Measurements from ENCODE around the gene WFDC11.

WFDC11 gene

DNA sequence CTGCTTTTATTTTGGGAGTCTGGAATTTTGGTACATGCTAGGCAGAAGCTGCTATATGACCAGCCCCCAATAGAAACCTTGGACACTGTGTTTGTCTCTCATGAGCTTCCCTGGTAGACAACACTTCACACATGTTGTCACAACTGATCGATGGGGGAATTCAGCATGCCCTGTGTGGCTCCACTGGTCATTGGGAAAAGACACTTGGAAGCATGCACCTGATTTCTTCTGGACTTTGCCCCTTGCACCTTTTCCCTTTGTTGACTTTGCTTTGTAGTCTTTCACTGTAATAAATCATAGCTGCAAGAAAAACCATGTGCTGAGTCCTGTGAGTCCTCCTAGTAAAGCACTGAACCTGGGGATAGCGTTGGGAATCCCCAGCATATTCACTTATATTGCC lies 48.4 kb downstream of the WFDC11 start:
- no peak for DNase-seq

DNA sequence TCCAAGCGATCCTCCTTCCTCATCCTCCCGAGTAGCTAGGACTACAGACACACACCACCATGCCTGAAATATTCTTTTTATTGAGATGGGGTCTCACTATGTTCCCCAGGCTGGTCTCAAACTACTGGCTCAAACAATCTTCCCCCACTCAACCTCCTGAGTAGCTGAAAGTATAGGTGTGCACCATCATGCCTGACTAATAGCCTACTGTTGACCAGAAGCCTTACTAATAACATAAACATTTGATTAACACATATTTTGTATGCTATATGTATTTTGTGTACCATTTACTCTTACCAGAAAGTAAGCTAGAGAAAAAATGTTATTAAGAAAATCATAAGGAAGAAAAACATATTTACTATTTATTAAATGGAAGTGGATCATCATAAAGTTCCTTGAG lies 52.4 kb downstream of the WFDC11 start:
- DNase-seq = no peak

DNA sequence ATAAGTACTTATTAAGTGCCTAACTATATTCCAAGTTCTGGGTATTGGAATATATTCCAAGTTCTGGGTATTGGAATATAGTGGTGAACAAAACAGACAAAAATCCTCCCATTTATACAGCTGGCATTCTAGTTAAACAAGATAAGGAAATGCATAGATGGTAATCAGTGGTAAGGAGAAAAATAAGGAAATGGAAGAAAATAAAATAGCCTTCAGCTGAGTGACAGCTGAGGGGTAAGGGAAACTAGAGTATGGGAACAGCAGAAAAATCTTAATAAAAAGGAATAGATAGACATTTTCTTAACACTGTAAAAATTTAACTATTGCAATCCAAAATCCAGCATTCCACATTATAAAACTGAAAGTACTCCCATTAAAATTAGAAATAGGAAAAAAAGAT lies 57.7 kb downstream of the WFDC11 start:
- DNase-seq = no peak

DNA sequence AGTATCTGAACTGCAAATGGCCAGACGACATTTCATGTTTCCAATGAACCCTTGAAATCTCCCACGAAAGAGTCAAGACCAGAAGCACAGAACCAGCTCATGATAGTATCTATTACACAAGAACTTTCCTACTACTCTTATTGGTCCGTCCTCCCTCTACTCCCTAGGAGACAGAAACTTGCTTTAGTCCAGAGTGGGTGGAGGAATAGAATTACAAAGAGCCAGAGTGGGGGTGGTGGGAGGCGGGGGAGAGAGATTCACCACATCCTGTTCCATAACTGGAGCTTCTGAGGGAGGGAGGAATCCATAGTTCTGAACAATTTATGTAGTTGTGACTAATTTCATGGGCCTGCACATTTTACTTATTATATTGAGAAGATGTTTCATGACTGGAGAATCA lies 59.0 kb downstream of the WFDC11 start:
- DNase-seq = no peak

DNA sequence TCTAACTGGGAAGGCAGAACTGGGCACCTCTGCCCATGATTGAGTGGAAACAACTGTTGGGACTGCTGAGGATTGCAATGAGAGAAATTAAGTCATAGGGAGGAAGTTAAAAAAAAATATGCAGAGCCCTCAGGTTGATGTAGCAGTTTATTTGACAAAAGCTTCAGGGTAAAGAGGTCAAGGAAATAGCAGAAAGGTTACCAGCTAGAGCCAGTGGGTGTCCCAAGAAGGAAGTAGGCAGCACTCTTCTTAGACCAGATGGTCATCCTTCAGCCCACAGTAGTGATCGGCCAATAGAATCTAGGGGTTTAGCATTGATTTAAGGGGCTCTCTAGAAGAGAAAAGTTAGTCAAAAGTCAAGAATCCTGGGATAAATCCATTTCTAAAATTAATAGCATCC lies 62.2 kb downstream of the WFDC11 start:
- DNase-seq = no peak

All from activated CD4-positive, alpha-beta T cell treated with anti-CD3 and anti-CD28 coated beads for 1 hour (primary cell).